Heart left ventricle (tissue), 16 donors: ENCODE measurements around the gene SREBF1. TPM values are rescaled to one million over a fixed set of nuclear protein-coding genes. Genes with fewer than 3 reads are reported as not detected.

Source experiments
- ATAC-seq, 4 donors: fragments of 200-7000 bp; cut with Tn5 transposase; one replicate each; pipeline ENCODE4 v1.9.1; 2020 to 2022; ENCODE audit warnings: moderate library complexity in 4 of 4, mild to moderate bottlenecking in 3 of 4, moderate number of reproducible peaks in 1 of 4
- DNase-seq, 5 donors: peaks; one replicate each; pipeline ENCODE4 v3.0.0-alpha.2; 2020
- H3K27ac ChIP-seq, 12 donors: fragments of 200-600 bp; sonication (generic) in 4 of 12; one replicate each; pipeline versions ENCODE4 v1.5.0 to v1.8.0; 2016 to 2022; ENCODE audit warnings: mild to moderate bottlenecking in 2 of 12
- H3K27me3 ChIP-seq, 9 donors: fragments of 200-600 bp; sonication (generic) in 2 of 9; one replicate each; pipeline versions ENCODE4 v1.5.1 to v1.8.0; 2016 to 2022; ENCODE audit warnings: mild to moderate bottlenecking in 3 of 9
- H3K36me3 ChIP-seq, 9 donors: fragments of 200-600 bp; sonication (generic) in 2 of 9; one replicate each; pipeline versions ENCODE4 v1.5.0 to v1.8.0; 2018 to 2022; ENCODE audit warnings: mild to moderate bottlenecking in 2 of 9
- H3K4me1 ChIP-seq, 12 donors: fragments of 200-600 bp; sonication (generic) in 4 of 12; one replicate each; pipeline versions ENCODE4 v1.5.0 to v1.8.0; 2016 to 2022; ENCODE audit warnings: mild to moderate bottlenecking in 3 of 12
- H3K4me3 ChIP-seq, 12 donors: fragments of 200-600 bp; sonication (generic) in 4 of 12; one replicate each; pipeline versions ENCODE4 v1.5.0 to v1.8.0; 2017 to 2022; ENCODE audit warnings: mild to moderate bottlenecking in 9 of 12, moderate library complexity in 4 of 12
- H3K9me3 ChIP-seq, 12 donors: fragments of 200-600 bp; sonication (generic) in 4 of 12; one replicate each; pipeline versions ENCODE4 v1.5.0 to v1.8.0; 2016 to 2022; ENCODE audit warnings: mild to moderate bottlenecking in 1 of 12
- POLR2A ChIP-seq, 2 donors: fragments of 450-650 bp; IDR thresholded peaks; one replicate each; pipeline ENCODE4 v1.6.1; 2017; ENCODE audit warnings: antibody characterized with exemption in 2 of 2, mild to moderate bottlenecking in 2 of 2, moderate library complexity in 2 of 2
- WGBS, 4 donors: extraction: QIAGEN DNeasy Blood & Tissue Kit in 2 of 4; methylation state at CpG; one replicate each; pipeline versions ENCODE4 v1.1.5 to v1.1.7; 2013 to 2018; 5-methylcytosine and 5-hydroxymethylcytosine counted together
- intact Hi-C, 10 donors: fragments of 100-400 bp; cut with DNase I; formaldehyde crosslinking; loops; one replicate each; pipeline versions ENCODE4 v1.11.1 to v1.14.2; 2022
- polyA plus RNA-seq, 2 donors: library from polyadenylated mRNA; stranded (reverse); fragments of 200-250 nt; gene quantifications; one replicate each; pipeline ENCODE4 v1.2.3, GENCODE V29; 2013
- total RNA-seq, 9 donors: library from RNA; depleted of rRNA in 2 of 9; stranded (reverse); fragments of >200 nt in 2 of 9; fragmentation: NEBNext Ultra II Directional in 3 of 9; extraction: Animal tissue kit (Norgen Biotek cat#: 25700) in 3 of 9; gene quantifications; one replicate each; pipeline versions ENCODE4 v1.1.0 to v1.2.4, GENCODE V29; 2016 to 2023
- TF ChIP-seq, protein P1 (sequence below), 12 donors: fragments of 200-600 bp; sonication (generic) in 4 of 12; IDR thresholded peaks; one replicate each; pipeline versions ENCODE4 v1.5.0 to v1.8.0; 2018 to 2022; ENCODE audit warnings: antibody characterized with exemption in 12 of 12, mild to moderate bottlenecking in 5 of 12
- donor health status: ischemic (EF 13 %, LVEDD 7.1; RV severe dilation, severe dysfunction).
- donor health status: healthy with polysubstance abuse.
- donor health status: DM: no; HTN: yes; CAD: no.
- donor health status: DM: no; HTN: no; CAD: no.
- donor health status: ischemic (EF 25% LVEDD 6.9; RV normal size, moderate dysfunction).
- donor health status: ischemic (EF 25% LVEDD 5.7; RV mildly dilated, moderate dysfunction).
- donor health status: healthy.
- donor health status: DM: yes; HTN: yes; CAD: no.
- donor health status: ischemic (EF 35%, LVEDD 5.7; RV mildly dilated, moderate dysfunction).
- donor health status: nonischemic (EF 11% LVEDD 7.7; RV severe dilation, severe dysfunction).
- donor health status: DM: yes; HTN: yes; CAD: no.
- donor health status: PGD.
- donor health status: ischemic (EF 29% LVEDD 5.4; RV normal size, mild dysfunction).
- donor health status: nonischemic (EF 23%, LVEDD 6.1; RV moderate dilation, normal function).

SREBF1 gene
- total and polyA plus RNA-seq, 11 donors: 12.8 to 55.2 (median 21.4) TPM

DNA sequence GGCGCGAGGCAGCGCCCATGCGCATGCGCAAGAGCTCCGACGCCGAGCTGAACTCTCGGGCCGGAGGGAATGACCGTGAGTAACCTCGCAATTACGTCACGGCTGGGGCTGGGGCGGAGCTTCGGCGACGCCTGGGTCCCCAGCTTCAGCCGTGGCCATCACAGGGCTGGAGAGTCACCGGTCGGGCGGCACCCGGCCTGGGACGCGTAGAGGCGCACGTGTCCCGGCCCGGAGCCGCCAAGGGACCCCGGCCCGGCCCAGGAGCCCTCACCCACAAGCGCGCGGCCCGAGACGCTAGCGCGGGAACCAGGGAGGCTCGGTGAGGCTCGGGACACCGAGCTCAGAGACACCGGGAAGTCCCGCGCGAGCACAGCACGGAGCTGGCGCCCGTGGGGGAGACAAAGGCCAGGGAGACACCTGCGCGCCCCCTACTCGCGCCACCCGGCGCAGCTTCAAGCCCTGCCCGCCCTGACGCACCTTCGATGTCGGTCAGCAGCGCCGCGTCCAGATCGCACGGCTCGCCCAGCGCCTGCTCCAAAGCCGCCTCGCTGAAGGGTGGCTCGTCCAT lies 452 bp downstream of the SREBF1 start:
- intact Hi-C loops: loop anchor here in 1 of 10 donors (2.0 kb wide), 1 partner anchor 14 kb away; no protein-coding TSS in a partner anchor
- 0 to 1% (median 0%) methylated on average over 21 to 69 of the region's 69 CpGs for WGBS, 4 donors

DNA sequence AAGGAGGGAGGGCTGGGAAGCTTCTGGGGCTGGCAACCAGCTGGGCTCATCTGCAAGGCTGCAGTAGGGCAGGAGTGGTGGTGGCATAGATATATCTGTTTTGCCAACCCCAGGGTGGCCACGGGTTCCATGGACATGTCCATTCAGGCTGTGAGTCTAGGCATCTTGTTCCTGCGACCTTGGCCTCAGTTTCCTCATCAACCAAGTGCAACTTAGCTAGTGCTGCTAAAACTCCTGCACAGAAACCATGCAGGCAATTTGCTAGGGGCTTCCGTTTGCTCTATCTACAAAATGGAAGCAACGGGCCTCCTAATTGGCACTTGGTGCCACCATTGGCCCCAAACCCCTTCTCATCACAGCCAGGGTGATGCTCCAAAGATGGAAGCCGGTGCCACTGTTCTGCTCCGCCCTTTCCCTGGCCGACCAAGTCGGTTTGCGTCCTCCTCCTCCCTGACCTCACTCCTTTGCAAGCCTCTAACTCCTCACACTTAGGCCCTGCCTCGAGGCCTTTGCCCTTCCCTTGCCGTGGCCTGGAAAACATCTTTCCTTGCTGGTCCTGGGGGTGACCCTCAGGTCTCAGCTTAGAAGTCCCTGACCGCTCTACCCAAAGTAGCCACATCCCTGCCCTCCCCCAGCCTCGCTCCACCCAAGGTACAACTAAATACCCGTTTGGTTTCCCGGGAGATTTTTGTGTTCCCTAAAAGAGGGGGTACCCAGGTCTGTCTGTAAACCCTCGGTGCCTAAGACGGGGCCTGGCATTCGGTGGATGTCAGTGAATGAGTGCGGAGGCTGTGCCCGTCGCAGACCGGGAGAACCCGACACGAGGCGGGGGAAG lies 1.2 kb downstream of the SREBF1 start:
- peaks cover 0 to 15% (median 0%) of the 10 kb centered on the region in 9 donors for H3K36me3 ChIP-seq
- no peak for DNase-seq
- H3K9me3 ChIP-seq: no peaks in the 10 kb centered on the region
- intact Hi-C loops: loop anchor here in 1 of 10 donors (2.0 kb wide), 1 partner anchor 13 kb away; no protein-coding TSS in a partner anchor
- H3K4me1 ChIP-seq: peaks cover 22 to 82% (median 62%) of the 10 kb centered on the region in 12 donors
- peak overlapping the region; percentile 96 to 99 (median 98) for H3K27ac ChIP-seq
- no peak for ATAC-seq
- no peaks in the 10 kb centered on the region for H3K27me3 ChIP-seq
- TF ChIP-seq, protein P1, sequence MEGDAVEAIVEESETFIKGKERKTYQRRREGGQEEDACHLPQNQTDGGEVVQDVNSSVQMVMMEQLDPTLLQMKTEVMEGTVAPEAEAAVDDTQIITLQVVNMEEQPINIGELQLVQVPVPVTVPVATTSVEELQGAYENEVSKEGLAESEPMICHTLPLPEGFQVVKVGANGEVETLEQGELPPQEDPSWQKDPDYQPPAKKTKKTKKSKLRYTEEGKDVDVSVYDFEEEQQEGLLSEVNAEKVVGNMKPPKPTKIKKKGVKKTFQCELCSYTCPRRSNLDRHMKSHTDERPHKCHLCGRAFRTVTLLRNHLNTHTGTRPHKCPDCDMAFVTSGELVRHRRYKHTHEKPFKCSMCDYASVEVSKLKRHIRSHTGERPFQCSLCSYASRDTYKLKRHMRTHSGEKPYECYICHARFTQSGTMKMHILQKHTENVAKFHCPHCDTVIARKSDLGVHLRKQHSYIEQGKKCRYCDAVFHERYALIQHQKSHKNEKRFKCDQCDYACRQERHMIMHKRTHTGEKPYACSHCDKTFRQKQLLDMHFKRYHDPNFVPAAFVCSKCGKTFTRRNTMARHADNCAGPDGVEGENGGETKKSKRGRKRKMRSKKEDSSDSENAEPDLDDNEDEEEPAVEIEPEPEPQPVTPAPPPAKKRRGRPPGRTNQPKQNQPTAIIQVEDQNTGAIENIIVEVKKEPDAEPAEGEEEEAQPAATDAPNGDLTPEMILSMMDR (IDR thresholded peaks at IDR 0.05): no peak
- no peak for TF ChIP-seq POLR2A (IDR thresholded peaks at IDR 0.05)
- WGBS, 4 donors: 24 to 30% (median 26%) methylated on average over 22 to 25 of the region's 25 CpGs
- peak overlapping the region in 11 of 12 donors; percentile 58 to 98 (median 78) for H3K4me3 ChIP-seq

More for the DNA sequence above, 452 bp downstream of the SREBF1 start:
- no peaks in the 10 kb centered on the region for H3K9me3 ChIP-seq
- TF ChIP-seq POLR2A (IDR thresholded peaks at IDR 0.05): peak; percentile 95 to 99
- TF ChIP-seq, protein P1 (IDR thresholded peaks at IDR 0.05): no peak
- H3K4me1 ChIP-seq: peaks cover 29 to 82% (median 67%) of the 10 kb centered on the region in 12 donors
- no peaks in the 10 kb centered on the region for H3K27me3 ChIP-seq
- ATAC-seq (peak; percentile 81 to 86 (median 84)), DNase-seq (peak; percentile 97 to 99 (median 98))
- peak overlapping the region; percentile 51 to 98 (median 76) for H3K4me3 ChIP-seq
- peaks cover 0 to 12% (median 0%) of the 10 kb centered on the region in 9 donors for H3K36me3 ChIP-seq
- peak overlapping the region; percentile 96 to 99 (median 98) for H3K27ac ChIP-seq

DNA sequence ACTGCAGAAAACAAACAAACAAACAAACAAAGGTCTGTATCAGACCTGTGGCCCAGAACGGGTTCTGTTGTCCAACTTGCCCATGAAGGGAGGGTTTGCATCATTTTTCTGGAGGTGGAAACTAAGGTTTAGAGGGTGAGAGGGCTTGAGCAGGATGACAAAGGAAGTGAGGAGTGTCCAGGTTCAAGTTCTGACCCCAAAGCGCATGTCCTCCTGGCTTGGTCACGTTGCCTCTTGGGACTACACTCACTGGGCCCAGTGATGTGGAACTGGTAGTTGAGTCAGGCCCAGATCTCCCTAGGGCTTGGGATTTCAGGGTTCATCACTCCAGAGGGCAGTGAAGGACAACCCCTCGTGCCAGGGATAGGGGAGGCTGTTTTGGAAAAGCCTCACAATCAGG lies 1.8 kb downstream of the SREBF1 start:
- H3K9me3 ChIP-seq: no peaks in the 10 kb centered on the region
- intact Hi-C loops: no loop called here
- H3K27me3 ChIP-seq: no peaks in the 10 kb centered on the region
- H3K4me3 ChIP-seq: peak overlapping the region in 2 of 12 donors; percentile 79 to 86
- no peak for TF ChIP-seq POLR2A (IDR thresholded peaks at IDR 0.05)
- TF ChIP-seq, protein P1 (IDR thresholded peaks at IDR 0.05): no peak
- ATAC-seq (no peak), DNase-seq (no peak)
- peaks cover 0 to 15% (median 0%) of the 10 kb centered on the region in 9 donors for H3K36me3 ChIP-seq
- H3K4me1 ChIP-seq: peaks cover 21 to 78% (median 58%) of the 10 kb centered on the region in 12 donors
- WGBS, 4 donors: 76 to 88% (median 81%) methylated on average over 4 of the region's 4 CpGs
- peak overlapping the region in 9 of 12 donors; percentile 96 to 99 (median 99) for H3K27ac ChIP-seq
